Measurements from ENCODE around the gene RCL1. TPM values are rescaled to one million over a fixed set of nuclear protein-coding genes. Genes with fewer than 3 reads are reported as not detected.
"Not testable (repeated sequence)": the region's sequence is repeated elsewhere in the genome, so short reads cannot be mapped to it uniquely, and the experiment has no call there.

RCL1 gene
- total RNA-seq, 1 experiment from 2014 or later = 31.2 TPM

DNA sequence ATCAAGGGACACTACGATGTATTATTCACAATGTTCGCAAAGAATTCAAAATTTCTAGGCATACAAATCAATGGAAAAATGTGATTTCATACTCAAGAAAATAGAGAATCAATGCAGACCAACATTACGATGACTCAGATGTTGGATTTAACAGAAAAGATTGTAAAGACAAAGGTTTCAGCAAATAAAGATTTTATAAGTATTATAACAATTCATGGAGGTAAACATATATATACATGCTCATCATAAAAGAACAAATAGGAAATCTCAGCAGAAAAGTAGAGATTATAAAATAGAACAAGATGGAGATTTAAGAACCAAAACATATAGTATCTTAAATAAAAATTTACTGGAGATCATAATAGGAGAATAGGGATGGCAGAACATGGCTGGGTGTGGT lies 98.9 kb downstream of the RCL1 start:
- Histone ChIP-seq H3K4me1 (ENCODE audit: insufficient read depth, low read length, poor library complexity, severe bottlenecking) (no peaks in the 10 kb centered on the region), H3K9me3 (ENCODE audit: low read depth, low read length, poor library complexity, severe bottlenecking) (no peaks in the 10 kb centered on the region), H3K27ac (ENCODE audit: low read depth, low read length, poor library complexity, severe bottlenecking) (no peak overlapping the region), H3K36me3 (ENCODE audit: insufficient read depth, low read length, poor library complexity, severe bottlenecking) (no peaks in the 10 kb centered on the region), H3K27me3 (replicated peaks; ENCODE audit: insufficient read depth, low read depth, low read length, poor library complexity) (no peaks in the 10 kb centered on the region), H3K4me3 (ENCODE audit: low read depth, low read length, poor library complexity, severe bottlenecking) (no peak overlapping the region)
- POLR2A ChIA-PET (ENCODE audit: low non-redundant PET) = no interaction called here
- TF ChIP-seq EZH2 (IDR thresholded peaks at IDR 0.05; ENCODE audit: borderline replicate concordance, low read depth, low read length, poor library complexity, severe bottlenecking) = no peak
- TF ChIP-seq, protein P1, sequence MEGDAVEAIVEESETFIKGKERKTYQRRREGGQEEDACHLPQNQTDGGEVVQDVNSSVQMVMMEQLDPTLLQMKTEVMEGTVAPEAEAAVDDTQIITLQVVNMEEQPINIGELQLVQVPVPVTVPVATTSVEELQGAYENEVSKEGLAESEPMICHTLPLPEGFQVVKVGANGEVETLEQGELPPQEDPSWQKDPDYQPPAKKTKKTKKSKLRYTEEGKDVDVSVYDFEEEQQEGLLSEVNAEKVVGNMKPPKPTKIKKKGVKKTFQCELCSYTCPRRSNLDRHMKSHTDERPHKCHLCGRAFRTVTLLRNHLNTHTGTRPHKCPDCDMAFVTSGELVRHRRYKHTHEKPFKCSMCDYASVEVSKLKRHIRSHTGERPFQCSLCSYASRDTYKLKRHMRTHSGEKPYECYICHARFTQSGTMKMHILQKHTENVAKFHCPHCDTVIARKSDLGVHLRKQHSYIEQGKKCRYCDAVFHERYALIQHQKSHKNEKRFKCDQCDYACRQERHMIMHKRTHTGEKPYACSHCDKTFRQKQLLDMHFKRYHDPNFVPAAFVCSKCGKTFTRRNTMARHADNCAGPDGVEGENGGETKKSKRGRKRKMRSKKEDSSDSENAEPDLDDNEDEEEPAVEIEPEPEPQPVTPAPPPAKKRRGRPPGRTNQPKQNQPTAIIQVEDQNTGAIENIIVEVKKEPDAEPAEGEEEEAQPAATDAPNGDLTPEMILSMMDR (conservative IDR thresholded peaks at IDR 0.05; ENCODE audit: low read depth, low read length) = no peak
- no peak for DNase-seq (ENCODE audit: low spot score)
- no TSS peak for BruUV-seq (replicated peaks)
- intact Hi-C loops (cut with micrococcal nuclease; ENCODE audit: unreplicated experiment) = no loop called here
- CTCF ChIA-PET = no interaction called here

DNA sequence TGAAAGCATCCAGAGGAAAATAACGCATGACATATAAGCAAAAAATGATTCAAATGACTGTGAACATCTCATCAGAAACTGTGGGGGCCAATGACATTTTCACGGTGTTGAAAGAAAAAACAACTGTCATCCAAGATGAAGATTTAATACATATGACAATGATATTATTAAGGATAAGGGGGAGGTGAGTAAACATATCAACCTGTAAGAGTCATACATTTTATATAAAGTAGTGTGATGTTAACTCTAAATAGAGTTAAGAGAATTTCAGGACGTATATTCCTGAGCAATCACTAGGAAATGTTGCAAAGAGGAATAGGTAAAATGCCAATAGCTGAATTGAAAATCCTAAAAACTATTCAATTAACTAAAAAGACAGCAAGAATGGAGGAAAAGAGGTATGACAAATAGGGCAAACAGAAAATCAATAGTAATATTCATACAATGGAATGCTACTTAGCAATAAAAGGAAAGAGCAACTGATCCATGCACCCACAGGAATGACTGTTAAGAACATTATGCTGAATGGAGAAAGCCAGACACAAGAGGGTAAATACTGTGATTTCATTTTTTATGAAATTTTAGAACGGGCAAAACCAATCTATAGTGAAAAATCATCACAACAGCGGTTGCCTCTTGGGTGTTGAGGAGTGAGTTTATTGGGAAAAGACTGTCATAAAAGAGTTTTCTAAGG lies 99.9 kb downstream of the RCL1 start:
- no TSS peak for BruUV-seq (replicated peaks)
- no peak for DNase-seq (ENCODE audit: low spot score)

DNA sequence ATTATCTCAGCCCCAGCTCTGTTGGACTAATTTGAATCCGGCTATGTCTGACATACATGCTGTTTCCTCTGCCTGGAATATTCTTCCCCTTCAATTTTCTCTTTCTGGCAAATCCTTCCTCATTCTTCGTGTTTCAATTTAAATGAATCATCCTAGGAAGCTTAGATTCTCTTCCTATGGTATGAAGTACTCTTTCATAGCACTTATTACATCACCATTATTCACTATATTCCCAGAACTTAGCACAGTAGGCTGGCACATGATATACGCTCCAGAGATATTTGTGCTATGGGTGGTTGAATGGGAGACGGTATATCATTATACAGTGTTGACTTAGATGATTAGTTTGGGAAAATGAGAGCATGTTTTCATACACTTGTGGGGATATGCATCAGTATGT lies 101.3 kb downstream of the RCL1 start:
- Histone ChIP-seq H3K4me1 (ENCODE audit: insufficient read depth, low read length, poor library complexity, severe bottlenecking) (no peaks in the 10 kb centered on the region), H3K9me3 (ENCODE audit: low read depth, low read length, poor library complexity, severe bottlenecking) (no peaks in the 10 kb centered on the region), H3K27ac (ENCODE audit: low read depth, low read length, poor library complexity, severe bottlenecking) (no peak overlapping the region), H3K36me3 (ENCODE audit: insufficient read depth, low read length, poor library complexity, severe bottlenecking) (no peaks in the 10 kb centered on the region), H3K27me3 (replicated peaks; ENCODE audit: insufficient read depth, low read depth, low read length, poor library complexity) (no peaks in the 10 kb centered on the region), H3K4me3 (ENCODE audit: low read depth, low read length, poor library complexity, severe bottlenecking) (no peak overlapping the region)
- intact Hi-C loops (cut with micrococcal nuclease; ENCODE audit: unreplicated experiment) = no loop called here
- CTCF ChIA-PET = no interaction called here
- POLR2A ChIA-PET (ENCODE audit: low non-redundant PET) = no interaction called here
- BruUV-seq (replicated peaks) = no TSS peak
- TF ChIP-seq, protein P1 (conservative IDR thresholded peaks at IDR 0.05; ENCODE audit: low read depth, low read length) = no peak
- no peak for TF ChIP-seq EZH2 (IDR thresholded peaks at IDR 0.05; ENCODE audit: borderline replicate concordance, low read depth, low read length, poor library complexity, severe bottlenecking)
- DNase-seq (ENCODE audit: low spot score) = no peak

More for the DNA sequence above, 99.9 kb downstream of the RCL1 start:
- no peaks in the 10 kb centered on the region for H3K4me1 ChIP-seq (ENCODE audit: insufficient read depth, low read length, poor library complexity, severe bottlenecking)
- ChIA-PET POLR2A (ENCODE audit: low non-redundant PET) (no interaction called here), CTCF (no interaction called here)
- TF ChIP-seq, protein P1 (conservative IDR thresholded peaks at IDR 0.05; ENCODE audit: low read depth, low read length) = no peak
- TF ChIP-seq EZH2 (IDR thresholded peaks at IDR 0.05; ENCODE audit: borderline replicate concordance, low read depth, low read length, poor library complexity, severe bottlenecking) = no peak
- no peak overlapping the region for H3K4me3 ChIP-seq (ENCODE audit: low read depth, low read length, poor library complexity, severe bottlenecking)
- H3K36me3 ChIP-seq (ENCODE audit: insufficient read depth, low read length, poor library complexity, severe bottlenecking) = no peaks in the 10 kb centered on the region
- intact Hi-C loops (cut with micrococcal nuclease; ENCODE audit: unreplicated experiment) = no loop called here
- no peaks in the 10 kb centered on the region for H3K27me3 ChIP-seq (replicated peaks; ENCODE audit: insufficient read depth, low read depth, low read length, poor library complexity)
- H3K27ac ChIP-seq (ENCODE audit: low read depth, low read length, poor library complexity, severe bottlenecking) = no peak overlapping the region
- no peaks in the 10 kb centered on the region for H3K9me3 ChIP-seq (ENCODE audit: low read depth, low read length, poor library complexity, severe bottlenecking)

DNA sequence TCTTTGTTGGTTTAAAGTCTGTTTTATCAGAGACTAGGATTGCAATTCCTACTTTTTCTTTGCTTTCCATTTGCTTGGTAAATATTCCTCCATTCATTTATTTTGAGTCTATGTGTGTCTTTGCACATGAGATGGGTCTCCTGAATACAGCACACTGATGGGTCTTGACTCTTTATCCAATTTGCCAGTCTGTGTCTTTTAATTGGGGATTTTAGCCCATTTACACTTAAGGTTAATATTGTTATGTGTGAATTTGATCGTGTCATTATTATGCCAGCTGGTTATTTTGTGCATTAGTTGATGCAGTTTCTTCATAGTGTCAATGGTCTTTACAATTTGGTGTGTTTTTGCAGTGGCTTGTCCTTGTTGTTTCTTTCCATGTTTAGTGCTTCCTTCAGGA lies 107.1 kb downstream of the RCL1 start:
- POLR2A ChIA-PET (ENCODE audit: low non-redundant PET); DNase-seq (ENCODE audit: low spot score): not testable (repeated sequence)

DNA sequence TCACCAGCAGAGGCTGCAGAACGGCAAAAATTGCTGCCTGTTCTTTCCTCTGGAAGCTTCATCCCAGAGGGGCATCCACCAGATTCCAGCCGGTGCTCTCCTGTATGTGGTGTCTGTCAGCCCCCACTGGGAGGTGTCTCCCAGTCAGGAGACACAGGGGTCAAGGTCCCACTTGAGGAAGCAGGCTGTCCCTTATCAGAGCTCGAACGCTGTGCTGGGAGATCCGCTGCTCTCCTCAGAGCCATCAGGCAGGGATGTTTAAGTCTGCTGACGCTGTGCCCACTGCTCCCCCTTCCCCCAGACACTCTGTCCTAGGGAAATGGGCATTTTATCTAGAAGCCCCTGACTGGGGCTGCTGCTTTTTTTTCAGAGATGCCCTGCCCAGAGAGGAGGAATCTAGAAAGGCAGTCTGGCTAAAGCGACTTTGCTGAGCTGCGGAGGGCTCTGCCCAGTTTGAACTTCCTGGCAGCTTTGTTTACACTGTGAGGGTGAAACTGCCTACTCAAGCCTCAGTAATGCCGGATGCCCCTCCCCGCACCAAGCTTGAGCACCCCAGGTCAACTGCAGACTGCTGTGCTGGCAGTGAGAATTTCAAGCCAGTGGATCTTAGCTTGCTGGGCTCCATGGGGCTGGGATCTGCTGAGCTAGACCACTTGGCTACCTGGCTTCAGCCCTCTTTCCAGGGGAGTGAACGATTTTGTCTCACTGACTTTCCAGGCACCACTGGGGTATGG lies 108.8 kb downstream of the RCL1 start:
- H3K27me3 ChIP-seq (replicated peaks; ENCODE audit: insufficient read depth, low read depth, low read length, poor library complexity) = not testable (repeated sequence)

More for the DNA sequence above, 107.1 kb downstream of the RCL1 start:
- H3K4me3 ChIP-seq (ENCODE audit: low read depth, low read length, poor library complexity, severe bottlenecking); H3K4me1 ChIP-seq (ENCODE audit: insufficient read depth, low read length, poor library complexity, severe bottlenecking); H3K27me3 ChIP-seq (replicated peaks; ENCODE audit: insufficient read depth, low read depth, low read length, poor library complexity); H3K9me3 ChIP-seq (ENCODE audit: low read depth, low read length, poor library complexity, severe bottlenecking); intact Hi-C loops (cut with micrococcal nuclease; ENCODE audit: unreplicated experiment); H3K36me3 ChIP-seq (ENCODE audit: insufficient read depth, low read length, poor library complexity, severe bottlenecking); BruUV-seq (replicated peaks); H3K27ac ChIP-seq (ENCODE audit: low read depth, low read length, poor library complexity, severe bottlenecking); CTCF ChIA-PET: not testable (repeated sequence)

More for the DNA sequence above, 108.8 kb downstream of the RCL1 start:
- H3K27ac ChIP-seq (ENCODE audit: low read depth, low read length, poor library complexity, severe bottlenecking); BruUV-seq (replicated peaks); intact Hi-C loops (cut with micrococcal nuclease; ENCODE audit: unreplicated experiment); H3K9me3 ChIP-seq (ENCODE audit: low read depth, low read length, poor library complexity, severe bottlenecking); POLR2A ChIA-PET (ENCODE audit: low non-redundant PET); DNase-seq (ENCODE audit: low spot score); H3K4me3 ChIP-seq (ENCODE audit: low read depth, low read length, poor library complexity, severe bottlenecking); H3K36me3 ChIP-seq (ENCODE audit: insufficient read depth, low read length, poor library complexity, severe bottlenecking); CTCF ChIA-PET: not testable (repeated sequence)
- H3K4me1 ChIP-seq (ENCODE audit: insufficient read depth, low read length, poor library complexity, severe bottlenecking) = peaks cover 11% of the 10 kb centered on the region

All from A673 (cell line).